ENCODE results near the gene PLEKHA1. TPM values are rescaled to one million over a fixed set of nuclear protein-coding genes. Genes with fewer than 3 reads are reported as not detected.

Gene PLEKHA1
- 14.3 TPM for polyA plus RNA-seq (2013, experiment 1 of 2)
- 15.1 TPM for polyA plus RNA-seq (2013, experiment 2 of 2)

DNA sequence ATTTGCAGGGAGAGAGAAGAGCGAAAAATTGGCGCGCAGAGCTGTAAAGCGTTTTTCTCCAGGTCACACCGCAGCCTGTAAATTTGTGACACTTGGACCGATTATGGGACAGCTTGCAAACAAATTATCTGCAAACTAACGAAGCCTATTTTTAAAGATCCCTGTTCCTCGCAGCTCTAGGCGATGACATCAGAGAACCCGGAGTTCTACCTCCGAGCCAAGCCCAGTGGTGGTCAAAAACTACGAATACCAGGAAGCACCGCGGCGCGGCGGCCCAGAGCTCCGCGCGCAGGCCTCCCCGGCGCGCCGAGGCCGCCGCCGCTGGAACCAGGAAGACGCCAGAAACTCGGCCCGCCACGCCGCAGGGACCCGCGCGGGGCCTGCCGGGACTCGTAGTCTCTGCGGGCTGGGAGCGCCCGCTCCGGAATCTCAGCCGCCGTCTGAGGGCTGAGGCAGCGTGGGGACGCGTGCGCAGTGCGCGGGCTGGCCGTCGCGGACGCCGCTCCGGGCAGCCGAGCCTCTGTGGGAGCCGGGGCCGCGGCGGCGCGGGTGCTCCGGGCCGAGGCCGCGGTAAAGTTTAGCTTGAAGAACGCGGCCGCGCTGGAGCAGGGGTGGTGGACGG is at the start of gene PLEKHA1:
Gene PLEKHA1, plus strand, starts transcription at position 472 of the 622 bp plus-strand sequence. CDS start 18,493 bp downstream, outside the sequence.
- Histone ChIP-seq H4K91ac (ENCODE audit: low read length) (peak within 1 kb of the TSS; percentile 86), H2BK120ac (ENCODE audit: low read depth, low read length) (no peak within 1 kb of the TSS), H2AFZ (ENCODE audit: low read depth, low read length) (peak within 1 kb of the TSS; percentile 93), H2AK5ac (ENCODE audit: low read length, severe bottlenecking) (no peak within 1 kb of the TSS), H3K18ac (ENCODE audit: low read depth in 1 of 2, low read length in 2 of 2) (peak within 1 kb of the TSS; percentile 63 to 92), H3K36me3 (ENCODE audit: control insufficient read depth in 1 of 2, insufficient read depth in 2 of 2, low read depth in 1 of 2, low read length in 2 of 2) (peaks cover 0 to 4% of the 10 kb centered on the region in 2 experiments), H3K9me3 (ENCODE audit: control insufficient read depth, low read length) (no peaks in the 10 kb centered on the region), H3K4ac (ENCODE audit: low read depth in 1 of 2, low read length in 2 of 2) (peak within 1 kb of the TSS in 1 of 2 experiments; percentile 67), H2BK5ac (ENCODE audit: low read depth, low read length, poor library complexity, severe bottlenecking) (peak within 1 kb of the TSS; percentile 76), H3K4me1 (ENCODE audit: control insufficient read depth, insufficient read depth, low read depth, low read length) (peaks cover 3% of the 10 kb centered on the region), H3K79me1 (replicated peaks; ENCODE audit: low read length, poor library complexity, severe bottlenecking) (peaks cover 3% of the 10 kb centered on the region), H2BK12ac (ENCODE audit: low read length in 2 of 2) (peak within 1 kb of the TSS in 1 of 2 experiments; percentile 87), H3K14ac (ENCODE audit: low read length in 2 of 2) (peak within 1 kb of the TSS in 1 of 2 experiments; percentile 86), H3K23ac (ENCODE audit: low read length in 2 of 2) (no peak within 1 kb of the TSS), H3K9ac (ENCODE audit: low read length) (peak within 1 kb of the TSS; percentile 90), H3K4me3 (ENCODE audit: insufficient read depth in 1 of 2, low read depth in 1 of 2, low read length in 2 of 2) (peak within 1 kb of the TSS; percentile 96 to 98), H4K8ac (ENCODE audit: low read length) (peak within 1 kb of the TSS; percentile 88), H3K27me3 (ENCODE audit: control insufficient read depth in 1 of 2, insufficient read depth in 1 of 2, low read length in 2 of 2) (peaks cover 0 to 4% of the 10 kb centered on the region in 2 experiments), H2BK15ac (ENCODE audit: low read depth, poor library complexity, severe bottlenecking) (peak within 1 kb of the TSS; percentile 75), H3K4me2 (ENCODE audit: low read length, poor library complexity, severe bottlenecking) (peak within 1 kb of the TSS; percentile 97), H3K27ac (ENCODE audit: low read length, poor library complexity, severe bottlenecking) (peak within 1 kb of the TSS; percentile 75)
- under 1% methylated on average over 47 of the region's 71 CpGs for WGBS
- peak; percentile 96 for DNase-seq

DNA sequence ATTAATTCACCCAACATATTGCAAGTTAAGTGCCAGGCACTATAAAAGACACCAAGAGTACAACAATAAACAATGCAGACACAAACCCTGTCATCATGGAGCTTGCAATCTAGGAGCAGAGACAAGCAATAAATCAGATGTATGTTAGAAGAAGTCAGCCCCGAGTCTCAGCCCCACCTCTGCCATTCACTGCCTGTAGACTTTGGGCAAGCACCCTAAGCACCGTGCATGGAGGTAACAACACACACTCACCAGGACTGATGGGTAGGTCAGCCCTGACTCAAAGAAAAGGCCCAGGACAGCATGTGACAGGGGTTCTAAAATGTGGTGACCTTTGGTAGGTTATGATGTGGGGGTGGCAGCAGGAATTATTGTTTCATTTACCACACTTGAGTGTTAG is 49.3 kb upstream of the PLEKHA1 start:
- H2BK12ac ChIP-seq (ENCODE audit: low read length in 2 of 2): no peak overlapping the region
- no peak overlapping the region for H3K27ac ChIP-seq (ENCODE audit: low read length, poor library complexity, severe bottlenecking)
- no peak overlapping the region for H2AFZ ChIP-seq (ENCODE audit: low read depth, low read length)
- H3K14ac ChIP-seq (ENCODE audit: low read length in 2 of 2): no peak overlapping the region
- no peak overlapping the region for H3K4me3 ChIP-seq (ENCODE audit: insufficient read depth in 1 of 2, low read depth in 1 of 2, low read length in 2 of 2)
- no peak overlapping the region for H3K18ac ChIP-seq (ENCODE audit: low read depth in 1 of 2, low read length in 2 of 2)
- no peak overlapping the region for H2BK120ac ChIP-seq (ENCODE audit: low read depth, low read length)
- 83% methylated on average over 2 of the region's 2 CpGs for WGBS
- H3K9me3 ChIP-seq (ENCODE audit: control insufficient read depth, low read length): peaks cover 18% of the 10 kb centered on the region
- H2AK5ac ChIP-seq (ENCODE audit: low read length, severe bottlenecking): no peak overlapping the region
- H3K27me3 ChIP-seq (ENCODE audit: control insufficient read depth in 1 of 2, insufficient read depth in 1 of 2, low read length in 2 of 2): no peaks in the 10 kb centered on the region
- no peaks in the 10 kb centered on the region for H3K79me1 ChIP-seq (replicated peaks; ENCODE audit: low read length, poor library complexity, severe bottlenecking)
- no peaks in the 10 kb centered on the region for H3K36me3 ChIP-seq (ENCODE audit: control insufficient read depth in 1 of 2, insufficient read depth in 2 of 2, low read depth in 1 of 2, low read length in 2 of 2)
- peaks cover 3% of the 10 kb centered on the region for H3K4me1 ChIP-seq (ENCODE audit: control insufficient read depth, insufficient read depth, low read depth, low read length)
- H3K9ac ChIP-seq (ENCODE audit: low read length): no peak overlapping the region
- no peak overlapping the region for H4K91ac ChIP-seq (ENCODE audit: low read length)
- H4K8ac ChIP-seq (ENCODE audit: low read length): no peak overlapping the region
- H2BK15ac ChIP-seq (ENCODE audit: low read depth, poor library complexity, severe bottlenecking): no peak overlapping the region
- no peak overlapping the region for H3K4me2 ChIP-seq (ENCODE audit: low read length, poor library complexity, severe bottlenecking)
- no peak overlapping the region for H3K4ac ChIP-seq (ENCODE audit: low read depth in 1 of 2, low read length in 2 of 2)
- no peak overlapping the region for H3K23ac ChIP-seq (ENCODE audit: low read length in 2 of 2)
- H2BK5ac ChIP-seq (ENCODE audit: low read depth, low read length, poor library complexity, severe bottlenecking): no peak overlapping the region
- DNase-seq: no peak

DNA sequence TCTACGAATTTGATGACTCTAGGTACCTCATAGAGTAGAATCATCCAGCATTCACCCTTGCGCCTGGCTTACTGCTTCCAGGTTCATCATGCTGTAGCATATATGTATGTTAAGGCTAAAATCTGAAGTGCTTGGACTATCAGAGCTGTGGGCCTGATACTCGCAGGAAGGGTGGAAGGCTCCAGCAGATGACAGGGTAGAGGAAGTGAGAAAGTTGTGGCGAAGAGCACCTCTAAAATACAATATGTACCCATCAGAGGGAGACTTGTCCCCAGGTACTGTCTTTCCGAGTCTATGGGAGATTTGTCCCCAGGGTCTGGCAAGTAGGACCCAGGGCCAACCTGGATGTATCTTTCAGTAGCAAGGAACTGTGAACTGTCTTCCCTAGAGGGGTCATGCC is 48.1 kb upstream of the PLEKHA1 start:
- Histone ChIP-seq H3K9ac (ENCODE audit: low read length) (no peak overlapping the region), H3K79me1 (replicated peaks; ENCODE audit: low read length, poor library complexity, severe bottlenecking) (no peaks in the 10 kb centered on the region), H2AK5ac (ENCODE audit: low read length, severe bottlenecking) (no peak overlapping the region), H3K4ac (ENCODE audit: low read depth in 1 of 2, low read length in 2 of 2) (no peak overlapping the region), H3K18ac (ENCODE audit: low read depth in 1 of 2, low read length in 2 of 2) (no peak overlapping the region), H2BK15ac (ENCODE audit: low read depth, poor library complexity, severe bottlenecking) (no peak overlapping the region), H2BK120ac (ENCODE audit: low read depth, low read length) (no peak overlapping the region), H3K36me3 (ENCODE audit: control insufficient read depth in 1 of 2, insufficient read depth in 2 of 2, low read depth in 1 of 2, low read length in 2 of 2) (no peaks in the 10 kb centered on the region), H2AFZ (ENCODE audit: low read depth, low read length) (no peak overlapping the region), H3K27me3 (ENCODE audit: control insufficient read depth in 1 of 2, insufficient read depth in 1 of 2, low read length in 2 of 2) (no peaks in the 10 kb centered on the region), H2BK12ac (ENCODE audit: low read length in 2 of 2) (no peak overlapping the region), H3K27ac (ENCODE audit: low read length, poor library complexity, severe bottlenecking) (no peak overlapping the region), H4K91ac (ENCODE audit: low read length) (no peak overlapping the region), H4K8ac (ENCODE audit: low read length) (no peak overlapping the region), H3K9me3 (ENCODE audit: control insufficient read depth, low read length) (peaks cover 6% of the 10 kb centered on the region), H3K4me3 (ENCODE audit: insufficient read depth in 1 of 2, low read depth in 1 of 2, low read length in 2 of 2) (no peak overlapping the region), H2BK5ac (ENCODE audit: low read depth, low read length, poor library complexity, severe bottlenecking) (peak overlapping the region; percentile 26), H3K4me1 (ENCODE audit: control insufficient read depth, insufficient read depth, low read depth, low read length) (peaks cover 7% of the 10 kb centered on the region), H3K14ac (ENCODE audit: low read length in 2 of 2) (no peak overlapping the region), H3K23ac (ENCODE audit: low read length in 2 of 2) (no peak overlapping the region), H3K4me2 (ENCODE audit: low read length, poor library complexity, severe bottlenecking) (no peak overlapping the region)
- DNase-seq: no peak
- WGBS: 92% methylated on average over 4 of the region's 5 CpGs

DNA sequence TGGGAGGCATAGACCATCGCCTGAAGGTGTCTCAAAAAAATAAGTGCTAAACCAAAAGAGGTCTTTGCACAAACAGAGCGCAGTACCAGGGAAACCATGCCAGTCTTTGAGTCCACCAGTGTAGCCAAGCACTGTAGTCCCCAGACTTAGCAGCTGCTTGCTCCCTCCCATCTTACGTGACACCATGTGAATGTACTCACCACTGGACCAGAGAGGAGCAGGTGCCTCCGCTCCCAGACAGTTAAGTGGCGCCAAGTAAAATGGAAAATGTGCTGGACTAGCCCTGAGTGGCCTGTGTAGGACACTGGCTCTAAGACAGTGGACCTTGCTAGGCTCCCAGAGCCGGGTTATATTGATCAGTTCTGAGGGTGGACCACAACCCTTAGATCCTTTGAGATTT is 47.7 kb upstream of the PLEKHA1 start:
- Histone ChIP-seq H3K79me1 (replicated peaks; ENCODE audit: low read length, poor library complexity, severe bottlenecking) (no peaks in the 10 kb centered on the region), H3K18ac (ENCODE audit: low read depth in 1 of 2, low read length in 2 of 2) (no peak overlapping the region), H3K14ac (ENCODE audit: low read length in 2 of 2) (no peak overlapping the region), H3K4me2 (ENCODE audit: low read length, poor library complexity, severe bottlenecking) (no peak overlapping the region), H2AK5ac (ENCODE audit: low read length, severe bottlenecking) (no peak overlapping the region), H3K4ac (ENCODE audit: low read depth in 1 of 2, low read length in 2 of 2) (no peak overlapping the region), H2BK15ac (ENCODE audit: low read depth, poor library complexity, severe bottlenecking) (no peak overlapping the region), H2BK12ac (ENCODE audit: low read length in 2 of 2) (no peak overlapping the region), H2BK120ac (ENCODE audit: low read depth, low read length) (no peak overlapping the region), H3K27me3 (ENCODE audit: control insufficient read depth in 1 of 2, insufficient read depth in 1 of 2, low read length in 2 of 2) (no peaks in the 10 kb centered on the region), H3K9ac (ENCODE audit: low read length) (no peak overlapping the region), H2AFZ (ENCODE audit: low read depth, low read length) (no peak overlapping the region), H3K4me3 (ENCODE audit: insufficient read depth in 1 of 2, low read depth in 1 of 2, low read length in 2 of 2) (no peak overlapping the region), H3K4me1 (ENCODE audit: control insufficient read depth, insufficient read depth, low read depth, low read length) (peaks cover 8% of the 10 kb centered on the region), H3K36me3 (ENCODE audit: control insufficient read depth in 1 of 2, insufficient read depth in 2 of 2, low read depth in 1 of 2, low read length in 2 of 2) (no peaks in the 10 kb centered on the region), H4K91ac (ENCODE audit: low read length) (no peak overlapping the region), H3K9me3 (ENCODE audit: control insufficient read depth, low read length) (peaks cover 5% of the 10 kb centered on the region), H3K27ac (ENCODE audit: low read length, poor library complexity, severe bottlenecking) (no peak overlapping the region), H3K23ac (ENCODE audit: low read length in 2 of 2) (no peak overlapping the region), H4K8ac (ENCODE audit: low read length) (no peak overlapping the region), H2BK5ac (ENCODE audit: low read depth, low read length, poor library complexity, severe bottlenecking) (no peak overlapping the region)
- DNase-seq: no peak
- 83% methylated on average over 6 of the region's 6 CpGs for WGBS

All from mesenchymal stem cell (in vitro differentiated cells and primary cell).